ENCODE results near the gene RELT. TPM values are rescaled to one million over a fixed set of nuclear protein-coding genes. Genes with fewer than 3 reads are reported as not detected.

RELT gene
- 2.8 and 5.0 TPM in 2 replicates for total RNA-seq

GRCh38 chr11:73376160-73376802 is at the start of gene RELT:
TSS of gene RELT (plus strand) at chr11:73376399. CDS start at chr11:73389137, 12,738 bp downstream.

Other genes starting within 250 kb of the RELT start
- 6.9 and 7.5 TPM in 2 replicates for gene FCHSD2, start 234.1 kb upstream of the RELT start, total RNA-seq
- 0.08 and 0.91 TPM in 2 replicates for gene P2RY2, start 158.1 kb upstream of the RELT start, total RNA-seq
- gene P2RY6, start 104.1 kb upstream of the RELT start, total RNA-seq: 0.52 TPM in 1 of 2 replicates, not detected in the other
- 20.0 and 39.8 TPM in 2 replicates for gene ARHGEF17, start 68.1 kb upstream of the RELT start, total RNA-seq
- gene FAM168A, start 221.7 kb downstream of the RELT start, total RNA-seq: 23.7 and 32.3 TPM in 2 replicates

All from epithelial cell of alveolus of lung (primary cell).